ENCODE data around the gene CRB1. TPM values are rescaled to one million over a fixed set of nuclear protein-coding genes. Genes with fewer than 3 reads are reported as not detected.

The CRB1 gene
- total RNA-seq, 1 experiment from 2014 or later, result not detected

DNA sequence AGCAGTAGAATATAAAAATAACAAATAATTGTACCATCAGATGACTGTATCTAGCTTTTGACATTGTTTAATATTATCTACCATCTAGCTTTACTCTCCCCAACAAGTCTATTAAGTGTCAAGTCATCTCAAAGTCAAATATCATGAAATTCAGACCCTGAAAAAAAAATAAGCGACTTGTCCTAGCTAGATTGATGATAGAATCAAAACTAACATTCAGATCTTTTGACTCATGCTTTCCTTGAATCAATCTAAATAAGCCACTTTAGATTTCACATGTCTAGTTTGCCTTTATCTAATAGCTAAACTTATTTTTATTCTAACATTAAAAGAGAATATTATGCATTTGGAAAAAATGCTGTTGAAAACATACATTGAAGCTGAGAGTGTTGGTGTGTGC, 35.4 kb downstream of the CRB1 start:
- Histone ChIP-seq H4K5ac (ENCODE audit: insufficient read length, low read depth, low read length) (no peak overlapping the region), H3K56ac (ENCODE audit: insufficient read length, low read depth, low read length) (no peak overlapping the region), H3T11ph (ENCODE audit: low read length) (no peak overlapping the region), H3K14ac (ENCODE audit: insufficient read depth, low read length) (no peak overlapping the region), H3K9me3 (ENCODE audit: control insufficient read depth, low read depth, low read length) (no peaks in the 10 kb centered on the region), H3K23ac (ENCODE audit: insufficient read length, low read depth, low read length) (no peak overlapping the region), H3K79me2 (ENCODE audit: insufficient read depth, low read length) (no peaks in the 10 kb centered on the region), H3K18ac (ENCODE audit: insufficient read length, low read depth, low read length) (no peak overlapping the region), H2BK20ac (ENCODE audit: low read depth, low read length, poor library complexity, severe bottlenecking) (no peak overlapping the region), H2AFZ (ENCODE audit: low read length) (no peak overlapping the region), H3K23me2 (ENCODE audit: insufficient read length, low read depth, low read length, poor library complexity, severe bottlenecking) (no peaks in the 10 kb centered on the region), H3K4me1 (ENCODE audit: insufficient read depth, low read length) (no peaks in the 10 kb centered on the region), H2BK12ac (ENCODE audit: insufficient read length, low read depth, low read length) (no peak overlapping the region), H2BK15ac (ENCODE audit: low read depth, low read length) (no peak overlapping the region), H2BK120ac (ENCODE audit: low read depth, low read length, poor library complexity, severe bottlenecking) (no peak overlapping the region), H2BK5ac (ENCODE audit: insufficient read length, low read length) (no peak overlapping the region), H3K4me2 (ENCODE audit: insufficient read depth, insufficient read length, low read length) (no peak overlapping the region), H3K27ac (ENCODE audit: insufficient read length, low read depth, low read length) (no peak overlapping the region), H4K8ac (replicated peaks; ENCODE audit: insufficient read length, low read depth, low read length) (no peak overlapping the region), H3K9ac (ENCODE audit: extremely low read depth, insufficient read length, low read length) (no peak overlapping the region), H2AK5ac (ENCODE audit: insufficient read length, low read length) (no peak overlapping the region), H4K91ac (ENCODE audit: insufficient read length, low read depth, low read length) (no peak overlapping the region), H3K79me1 (ENCODE audit: insufficient read depth, low read depth, low read length, poor library complexity, severe bottlenecking) (no peaks in the 10 kb centered on the region), H3K4ac (ENCODE audit: low read depth, low read length) (no peak overlapping the region), H3K27me3 (ENCODE audit: insufficient read depth, low read length) (no peaks in the 10 kb centered on the region), H4K20me1 (ENCODE audit: control insufficient read depth, insufficient read depth, insufficient read length) (no peaks in the 10 kb centered on the region)
- TF ChIP-seq, protein P1, sequence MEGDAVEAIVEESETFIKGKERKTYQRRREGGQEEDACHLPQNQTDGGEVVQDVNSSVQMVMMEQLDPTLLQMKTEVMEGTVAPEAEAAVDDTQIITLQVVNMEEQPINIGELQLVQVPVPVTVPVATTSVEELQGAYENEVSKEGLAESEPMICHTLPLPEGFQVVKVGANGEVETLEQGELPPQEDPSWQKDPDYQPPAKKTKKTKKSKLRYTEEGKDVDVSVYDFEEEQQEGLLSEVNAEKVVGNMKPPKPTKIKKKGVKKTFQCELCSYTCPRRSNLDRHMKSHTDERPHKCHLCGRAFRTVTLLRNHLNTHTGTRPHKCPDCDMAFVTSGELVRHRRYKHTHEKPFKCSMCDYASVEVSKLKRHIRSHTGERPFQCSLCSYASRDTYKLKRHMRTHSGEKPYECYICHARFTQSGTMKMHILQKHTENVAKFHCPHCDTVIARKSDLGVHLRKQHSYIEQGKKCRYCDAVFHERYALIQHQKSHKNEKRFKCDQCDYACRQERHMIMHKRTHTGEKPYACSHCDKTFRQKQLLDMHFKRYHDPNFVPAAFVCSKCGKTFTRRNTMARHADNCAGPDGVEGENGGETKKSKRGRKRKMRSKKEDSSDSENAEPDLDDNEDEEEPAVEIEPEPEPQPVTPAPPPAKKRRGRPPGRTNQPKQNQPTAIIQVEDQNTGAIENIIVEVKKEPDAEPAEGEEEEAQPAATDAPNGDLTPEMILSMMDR (conservative IDR thresholded peaks at IDR 0.05), result no peak
- no peaks in the 10 kb centered on the region; the same call in 1 of the 2 replicates for H3K27me3 Mint-ChIP-seq (ENCODE audit: low read depth)
- WGBS (ENCODE audit: extremely low coverage, insufficient read length, low lambda C conversion rate), result no CpG with 5 or more reads among the region's 1 CpG
- no peaks in the 10 kb centered on the region for H3K36me3 Mint-ChIP-seq (ENCODE audit: insufficient read depth in 1 of 3, low read depth in 3 of 3)
- H3K4me1 Mint-ChIP-seq, result peaks cover 0 to 11% of the 10 kb centered on the region in 2 experiments; a peak in 3 of 4 replicates
- no peaks in the 10 kb centered on the region for H3K9me3 Mint-ChIP-seq
- H3K4me3 Mint-ChIP-seq, result no peak overlapping the region
- no peak for DNase-seq
- no peak overlapping the region for H3K27ac Mint-ChIP-seq
